Cortex of kidney (tissue), 1 donor: ENCODE results near the gene STRIP1.

ENCODE experiments used
- DNase-seq: peaks from one replicate; lab custom pipeline; 2025; lab: John Stamatoyannopoulos, UW

The STRIP1 gene, protein sequence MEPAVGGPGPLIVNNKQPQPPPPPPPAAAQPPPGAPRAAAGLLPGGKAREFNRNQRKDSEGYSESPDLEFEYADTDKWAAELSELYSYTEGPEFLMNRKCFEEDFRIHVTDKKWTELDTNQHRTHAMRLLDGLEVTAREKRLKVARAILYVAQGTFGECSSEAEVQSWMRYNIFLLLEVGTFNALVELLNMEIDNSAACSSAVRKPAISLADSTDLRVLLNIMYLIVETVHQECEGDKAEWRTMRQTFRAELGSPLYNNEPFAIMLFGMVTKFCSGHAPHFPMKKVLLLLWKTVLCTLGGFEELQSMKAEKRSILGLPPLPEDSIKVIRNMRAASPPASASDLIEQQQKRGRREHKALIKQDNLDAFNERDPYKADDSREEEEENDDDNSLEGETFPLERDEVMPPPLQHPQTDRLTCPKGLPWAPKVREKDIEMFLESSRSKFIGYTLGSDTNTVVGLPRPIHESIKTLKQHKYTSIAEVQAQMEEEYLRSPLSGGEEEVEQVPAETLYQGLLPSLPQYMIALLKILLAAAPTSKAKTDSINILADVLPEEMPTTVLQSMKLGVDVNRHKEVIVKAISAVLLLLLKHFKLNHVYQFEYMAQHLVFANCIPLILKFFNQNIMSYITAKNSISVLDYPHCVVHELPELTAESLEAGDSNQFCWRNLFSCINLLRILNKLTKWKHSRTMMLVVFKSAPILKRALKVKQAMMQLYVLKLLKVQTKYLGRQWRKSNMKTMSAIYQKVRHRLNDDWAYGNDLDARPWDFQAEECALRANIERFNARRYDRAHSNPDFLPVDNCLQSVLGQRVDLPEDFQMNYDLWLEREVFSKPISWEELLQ

DNA sequence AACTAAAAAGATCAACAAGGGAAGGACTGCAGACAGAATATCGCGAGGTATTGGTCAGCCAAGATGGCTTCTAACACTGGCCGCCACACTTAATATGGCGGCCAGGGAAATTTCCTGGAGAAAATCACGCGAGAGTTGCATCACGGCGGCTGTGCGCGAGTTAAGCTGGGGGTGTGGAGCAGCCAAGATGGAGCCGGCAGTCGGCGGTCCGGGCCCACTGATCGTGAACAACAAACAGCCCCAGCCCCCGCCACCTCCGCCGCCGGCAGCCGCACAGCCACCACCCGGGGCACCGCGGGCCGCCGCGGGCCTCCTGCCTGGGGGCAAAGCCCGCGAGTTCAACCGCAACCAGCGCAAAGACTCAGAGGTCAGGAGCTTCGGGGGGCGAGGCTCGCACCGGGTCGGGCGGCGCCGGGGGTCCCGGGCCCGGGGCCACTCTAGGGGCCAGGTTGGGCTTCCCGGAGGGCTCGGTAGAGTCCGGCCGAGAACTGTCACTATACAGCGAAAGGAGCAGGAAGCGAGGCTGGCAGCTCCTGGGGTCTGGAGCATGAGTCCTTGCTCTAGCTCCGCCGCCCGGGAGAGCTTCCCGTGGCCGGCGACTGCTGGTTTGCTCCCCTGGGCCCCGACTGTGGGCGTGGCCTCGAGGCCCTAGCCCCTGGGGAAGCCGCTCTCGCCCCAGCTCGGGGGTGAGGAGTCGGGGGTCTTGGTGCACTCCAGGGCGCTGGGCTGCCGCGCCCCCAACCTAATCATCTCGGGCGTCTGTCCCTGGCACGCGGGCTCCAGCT is at the start of gene STRIP1:
Gene STRIP1 (plus strand): TSS at position 174 of the 785 bp plus-strand sequence. CDS start 14 bp downstream, at position 188.
- DNase-seq = no peak

DNA sequence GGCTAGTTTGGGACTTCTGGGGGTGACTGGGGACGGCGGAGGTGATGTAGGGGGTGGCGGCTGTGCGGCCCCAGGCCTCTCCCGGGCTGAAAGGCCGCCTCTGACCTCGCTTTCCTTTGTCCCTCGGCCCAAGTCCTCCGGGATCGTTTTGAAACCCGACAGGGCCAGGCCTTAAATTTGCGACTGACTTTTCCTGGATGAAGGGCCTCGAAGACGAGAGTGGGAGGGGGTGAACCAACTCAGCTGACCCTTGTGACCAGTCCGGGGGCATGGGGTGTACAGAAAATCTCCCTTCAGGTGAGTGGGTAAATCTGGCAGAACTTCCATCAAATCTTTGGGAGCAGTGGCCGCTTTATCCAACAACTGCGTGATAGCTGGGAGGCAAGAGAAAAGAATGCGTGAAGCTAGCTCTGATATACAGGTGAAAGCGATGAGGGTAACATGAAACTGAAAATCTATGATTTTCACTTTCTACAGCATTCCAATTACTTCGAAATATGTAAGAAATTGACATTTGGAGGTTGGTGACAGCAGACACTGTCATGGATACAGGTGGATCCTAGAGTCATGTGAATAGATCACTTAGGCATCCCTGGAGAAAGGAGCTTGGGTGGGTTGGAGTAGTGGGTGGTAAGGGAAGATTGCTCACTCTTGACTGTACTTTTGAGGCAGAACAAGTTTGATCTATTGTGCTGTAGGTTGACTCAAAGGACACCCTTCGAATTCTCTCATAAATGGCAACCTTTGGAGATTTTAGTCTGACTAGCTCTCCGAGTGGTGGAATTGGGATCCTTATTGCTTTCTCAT is 49.0 kb upstream of the STRIP1 start:
- no peak for DNase-seq

DNA sequence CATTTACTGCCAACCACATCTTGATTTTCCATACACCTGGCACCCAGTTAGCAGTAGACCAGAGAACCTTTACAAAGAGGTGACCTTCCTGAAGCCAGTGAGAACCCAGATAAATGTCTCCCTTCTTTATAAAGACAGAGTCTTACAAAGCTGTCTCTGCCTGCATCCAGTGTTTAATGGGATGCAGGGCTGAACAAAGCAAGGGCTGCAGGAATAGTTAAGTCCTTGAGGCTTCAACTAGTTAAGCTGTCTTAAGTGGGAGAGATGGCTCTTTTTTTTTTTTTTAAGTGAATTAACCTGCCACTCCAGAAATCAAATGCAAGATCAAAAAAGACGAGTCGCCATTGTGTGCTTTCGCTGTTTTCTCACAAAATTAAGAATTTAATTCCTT is 48.4 kb upstream of the STRIP1 start:
- no peak for DNase-seq

DNA sequence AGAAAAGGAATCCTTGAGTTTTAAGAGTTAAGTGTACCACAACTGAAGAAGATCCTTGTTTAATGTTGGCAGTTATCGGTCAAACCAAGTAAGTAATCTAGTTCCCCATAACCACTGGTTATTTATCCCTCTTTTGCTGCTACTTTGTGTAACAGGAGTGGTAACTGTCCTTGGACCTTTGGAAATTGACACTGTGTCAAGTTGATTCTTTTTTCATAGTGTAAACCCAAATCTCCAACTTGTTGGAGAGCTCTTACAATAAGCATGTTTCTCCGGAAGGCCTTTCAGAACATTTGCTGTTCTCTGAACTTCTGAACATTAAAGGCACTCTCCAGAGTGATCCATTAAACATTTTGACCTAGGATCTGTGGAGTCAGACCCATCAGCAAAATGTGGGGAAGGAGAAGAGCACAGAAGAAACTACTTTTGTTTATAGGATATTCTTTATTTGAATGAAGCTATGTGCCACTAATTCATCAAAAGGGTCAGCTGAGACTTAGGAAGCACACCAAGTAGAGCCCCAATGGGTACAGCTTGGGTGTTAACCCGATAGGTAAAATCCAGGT is 46.0 kb upstream of the STRIP1 start:
- DNase-seq = no peak

DNA sequence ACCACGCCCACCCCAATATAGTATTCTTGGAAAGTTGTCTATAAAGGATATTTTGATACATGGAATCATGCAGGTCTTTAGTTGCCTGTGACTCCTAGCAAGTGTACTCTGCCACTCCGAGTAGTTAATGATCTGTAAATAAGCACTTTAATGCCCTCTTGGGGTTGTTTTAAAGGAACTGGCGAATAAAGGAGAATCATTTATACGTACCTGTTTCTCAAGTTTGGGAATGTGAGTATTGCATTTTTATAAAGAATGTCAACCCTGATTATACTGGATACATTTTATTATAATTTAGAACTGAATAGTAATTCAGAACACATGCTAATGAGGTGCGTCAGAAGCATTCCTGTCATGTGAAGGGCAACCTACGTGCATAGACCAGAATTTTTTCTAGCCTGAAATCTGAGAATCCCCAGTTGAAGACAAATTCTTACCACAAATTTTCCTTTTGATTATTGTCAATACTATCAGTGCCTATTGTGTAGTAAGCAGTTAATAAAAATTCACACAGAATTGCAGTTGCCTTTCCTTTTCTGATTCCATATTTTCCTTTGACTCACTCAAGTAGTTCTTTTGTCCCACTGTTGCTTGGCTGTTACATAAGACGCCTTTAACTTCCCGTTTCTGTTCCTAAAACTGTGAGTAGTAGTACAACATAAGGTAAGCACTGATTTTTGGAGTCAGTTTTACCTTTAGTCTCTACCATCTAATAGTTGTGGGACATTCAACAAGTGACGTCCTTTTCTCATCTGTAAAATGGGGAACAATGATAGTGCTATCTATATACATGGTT is 44.7 kb upstream of the STRIP1 start:
- DNase-seq = no peak

DNA sequence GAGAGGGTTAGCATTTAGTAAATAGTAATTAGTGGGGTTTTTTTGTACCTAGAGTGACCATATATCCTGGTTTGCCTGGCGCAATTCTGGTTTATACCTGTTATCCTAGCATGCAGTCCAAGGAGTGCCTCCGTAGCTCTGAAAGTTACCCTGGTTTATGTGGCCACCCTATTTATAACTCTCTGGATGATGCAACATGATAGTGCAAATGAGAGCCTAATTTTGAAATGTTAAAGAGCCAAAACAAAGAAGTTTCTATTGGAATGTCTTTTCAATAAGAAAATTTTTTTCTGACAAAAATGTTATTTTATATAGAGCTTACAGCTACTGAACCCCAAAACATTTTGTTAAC is 44.1 kb upstream of the STRIP1 start:
- DNase-seq = no peak

DNA sequence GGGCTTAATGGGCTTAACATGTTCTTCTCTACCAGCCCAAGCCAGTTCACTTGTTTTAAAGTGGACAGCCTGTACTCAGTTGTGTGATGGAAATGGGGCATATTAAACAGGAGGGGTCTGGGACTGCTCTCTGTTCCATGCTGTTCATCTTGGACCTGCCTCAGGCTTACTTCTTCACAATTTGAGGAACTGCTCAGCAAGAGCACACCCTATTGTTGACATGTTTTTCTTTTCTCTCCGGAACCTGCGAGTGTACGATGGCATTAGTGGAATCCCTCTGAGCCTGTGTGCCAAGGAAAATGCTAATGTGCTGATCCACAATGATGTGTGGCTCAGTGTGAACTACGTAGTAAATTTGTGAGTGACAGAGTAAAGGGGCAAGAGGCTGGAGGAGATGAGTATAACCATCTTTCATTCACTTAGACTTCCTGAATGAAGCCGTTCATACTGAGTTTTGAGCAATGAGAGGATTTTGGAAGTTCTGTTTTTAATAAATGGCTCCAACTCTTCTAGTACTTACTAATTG is 43.0 kb upstream of the STRIP1 start:
- no peak for DNase-seq

DNA sequence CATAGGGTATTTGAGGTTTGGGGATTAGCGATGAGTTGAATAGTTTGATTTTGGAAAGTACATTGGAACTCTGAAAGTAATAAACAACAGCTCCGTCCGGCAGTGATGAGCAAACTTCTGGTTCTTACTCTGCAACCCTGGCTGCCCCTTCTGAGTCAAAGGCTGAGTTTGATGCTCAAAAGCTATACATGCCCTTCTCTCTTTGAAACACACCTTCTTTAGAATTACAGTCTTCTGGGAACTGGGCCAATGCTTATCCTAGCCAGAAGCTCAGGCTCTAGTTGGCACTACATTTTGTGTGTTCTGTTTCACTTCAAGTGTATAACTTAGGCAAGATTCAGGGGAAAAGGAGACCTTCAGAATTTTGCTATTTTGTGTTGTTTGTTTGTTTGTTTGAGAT is 40.5 kb upstream of the STRIP1 start:
- no peak for DNase-seq

DNA sequence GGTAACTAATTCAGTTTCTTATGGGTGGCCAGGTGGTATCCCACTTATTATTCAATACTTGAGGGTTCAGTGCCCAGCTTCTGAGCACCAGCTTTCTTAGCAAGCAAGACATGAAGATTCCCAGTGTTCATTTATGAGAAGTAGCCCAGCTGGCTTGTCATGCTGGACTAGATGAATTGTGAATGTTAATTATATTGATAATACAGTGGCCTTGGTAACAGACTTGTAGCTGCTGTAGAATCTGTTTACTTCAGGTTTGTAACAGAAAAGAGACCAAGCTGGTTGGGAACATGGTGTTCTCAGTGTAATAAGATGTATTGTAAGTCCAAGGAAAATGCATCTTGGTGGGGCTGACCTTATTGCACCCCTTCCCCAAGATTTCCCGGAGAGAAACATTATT is 39.8 kb upstream of the STRIP1 start:
- DNase-seq = no peak

DNA sequence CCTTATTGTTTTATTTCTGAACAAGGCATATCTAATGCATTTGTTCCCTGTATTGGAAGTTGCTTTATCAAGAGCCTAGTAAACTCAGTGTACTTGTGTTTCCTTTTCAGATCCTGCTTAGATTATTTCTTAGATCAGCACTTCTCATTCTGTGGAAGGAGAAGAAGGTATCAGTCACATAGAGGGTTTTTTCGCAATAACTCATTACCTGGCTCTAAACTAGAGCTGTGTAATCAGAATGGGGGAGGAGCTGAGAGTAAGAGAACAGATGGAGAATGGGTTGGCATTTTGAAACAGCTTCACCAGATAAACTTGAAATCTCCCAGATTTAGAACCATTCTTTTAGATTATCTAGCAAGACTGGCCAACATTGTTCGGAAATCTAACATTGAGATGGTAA is 38.9 kb upstream of the STRIP1 start:
- no peak for DNase-seq

DNA sequence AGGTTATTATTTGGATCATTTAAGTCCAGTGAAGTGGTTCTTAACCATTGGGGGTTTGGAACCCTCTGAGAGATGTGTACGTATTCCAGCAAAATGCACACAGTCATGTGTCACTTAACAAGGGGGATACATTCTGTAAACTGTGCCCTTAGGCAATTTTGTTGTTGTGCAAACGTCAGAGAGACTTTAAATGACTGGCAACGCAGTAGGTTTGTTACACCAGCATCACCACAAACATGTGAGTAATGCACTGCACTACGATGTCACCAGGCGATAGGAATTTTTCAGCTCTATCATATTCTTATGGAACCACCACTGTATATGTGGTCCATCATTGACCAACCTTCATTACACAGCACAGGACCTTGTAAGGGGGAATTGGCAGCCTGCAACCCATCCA is 37.9 kb upstream of the STRIP1 start:
- no peak for DNase-seq

DNA sequence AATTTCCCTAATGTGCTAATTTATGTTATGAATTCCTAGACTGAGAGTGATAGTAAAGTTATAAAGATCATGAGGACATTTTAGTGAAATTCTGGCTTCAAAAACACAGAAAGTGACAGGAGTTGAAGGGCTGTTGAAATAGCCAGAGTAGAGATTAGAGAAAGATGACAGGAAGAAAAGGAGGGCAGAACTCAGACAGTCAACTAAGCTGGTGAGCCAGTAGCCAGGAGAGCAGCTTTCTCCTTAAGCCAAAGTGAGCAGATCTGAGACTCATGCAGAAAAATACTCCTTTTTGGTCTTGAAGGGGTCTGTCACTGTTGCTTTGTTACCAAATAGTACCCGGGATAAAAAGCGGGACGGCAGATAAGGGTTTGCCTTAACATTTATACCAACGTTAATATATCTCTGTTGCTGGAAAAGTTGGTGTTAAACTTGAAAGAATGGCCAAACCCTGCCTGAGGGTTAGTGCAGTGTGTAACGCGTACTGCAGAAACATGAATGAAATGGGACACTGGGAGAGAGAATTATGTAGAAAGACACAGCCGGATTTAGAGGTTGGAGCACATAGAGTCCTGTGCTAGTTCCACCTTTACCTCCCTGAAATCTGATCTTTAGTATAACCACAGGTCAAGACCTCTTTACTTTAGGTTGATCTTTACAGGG is 37.1 kb upstream of the STRIP1 start:
- no peak for DNase-seq

DNA sequence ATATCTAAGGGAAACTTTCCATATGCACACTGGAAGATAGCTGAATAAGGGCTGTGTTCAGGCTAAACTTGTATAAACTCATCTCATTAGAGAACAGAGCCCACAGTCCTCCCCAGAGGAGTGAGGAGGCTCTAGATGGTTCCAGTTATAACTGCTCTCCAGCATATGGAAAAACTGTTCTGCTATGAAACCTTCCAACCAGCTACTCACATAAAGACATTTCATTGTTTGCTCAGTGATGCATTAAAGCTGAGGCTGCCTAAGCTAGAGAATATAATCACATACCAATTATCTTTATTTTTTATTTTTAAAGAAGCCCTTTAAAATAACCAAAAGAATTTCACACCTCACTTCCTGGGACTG is 36.6 kb upstream of the STRIP1 start:
- DNase-seq = no peak

DNA sequence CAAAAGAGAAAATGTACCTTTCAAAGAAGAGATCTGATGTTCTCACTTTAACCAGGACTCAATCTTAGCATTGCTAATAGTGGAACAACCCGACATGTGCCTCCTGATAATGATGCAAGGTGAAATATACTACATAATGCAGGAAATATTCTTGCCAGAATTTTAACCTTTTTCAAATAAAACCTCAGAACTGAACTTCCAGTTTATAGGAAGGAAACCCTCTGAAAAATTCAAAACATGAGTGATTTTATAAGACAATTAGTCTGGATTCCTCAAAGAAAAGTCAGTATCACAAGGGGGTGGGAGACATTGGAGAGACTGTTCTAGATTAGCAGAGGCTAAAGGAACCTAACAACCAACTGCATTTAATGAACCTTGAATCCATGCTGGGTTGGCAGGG is 31.7 kb upstream of the STRIP1 start:
- DNase-seq = no peak

DNA sequence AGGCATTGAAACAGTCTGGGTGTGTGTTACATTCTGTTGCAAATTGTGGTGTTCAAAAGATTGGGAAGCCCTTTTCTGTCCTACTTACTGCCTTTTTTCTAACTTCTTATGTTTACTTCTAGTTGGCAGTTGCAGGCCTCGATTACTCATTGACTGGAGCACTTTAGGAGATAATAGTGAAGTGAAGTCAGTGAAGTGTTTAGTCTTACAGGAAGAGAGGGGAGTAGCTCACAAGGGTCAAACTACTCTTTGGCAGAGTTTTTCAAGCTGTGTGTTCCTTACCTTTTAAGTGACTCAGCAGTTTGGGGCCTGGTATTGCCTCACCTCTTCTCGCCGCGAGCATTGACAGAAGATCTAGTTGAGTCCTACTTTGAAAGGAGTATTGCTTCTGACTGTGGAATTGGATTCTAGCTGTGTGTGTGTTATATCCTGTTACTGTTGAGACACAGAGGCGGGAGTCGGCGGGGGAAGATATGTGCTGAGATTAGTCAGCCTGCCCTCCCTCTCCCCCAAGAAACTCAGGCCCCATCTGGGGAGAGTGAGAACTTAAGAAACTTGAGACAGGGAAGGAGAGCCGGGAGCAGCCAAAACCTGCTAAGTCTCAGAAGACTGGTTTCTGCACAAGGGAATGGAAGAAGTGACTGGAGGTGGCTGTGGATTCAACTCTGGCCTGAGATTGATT is 30.5 kb upstream of the STRIP1 start:
- DNase-seq = no peak

DNA sequence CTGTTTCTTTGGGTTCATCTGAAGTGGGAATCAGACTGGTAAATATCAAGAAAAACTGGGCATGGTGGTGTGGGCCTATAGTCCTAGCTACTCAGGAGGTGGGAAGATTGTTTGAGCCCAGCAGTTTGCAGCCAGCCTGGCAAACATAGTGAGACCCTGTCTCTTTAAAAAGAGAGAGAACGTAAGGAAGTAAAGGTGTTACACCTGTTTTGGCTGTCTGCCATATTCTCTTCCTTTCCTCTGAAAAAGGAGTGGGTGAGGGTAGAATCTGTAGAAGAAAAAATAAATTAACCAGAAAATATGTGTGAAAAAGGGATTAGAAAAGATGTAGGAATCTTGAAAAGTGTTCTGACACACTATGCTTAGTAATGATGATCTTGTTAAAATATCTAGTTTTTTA is 29.8 kb upstream of the STRIP1 start:
- DNase-seq = no peak

DNA sequence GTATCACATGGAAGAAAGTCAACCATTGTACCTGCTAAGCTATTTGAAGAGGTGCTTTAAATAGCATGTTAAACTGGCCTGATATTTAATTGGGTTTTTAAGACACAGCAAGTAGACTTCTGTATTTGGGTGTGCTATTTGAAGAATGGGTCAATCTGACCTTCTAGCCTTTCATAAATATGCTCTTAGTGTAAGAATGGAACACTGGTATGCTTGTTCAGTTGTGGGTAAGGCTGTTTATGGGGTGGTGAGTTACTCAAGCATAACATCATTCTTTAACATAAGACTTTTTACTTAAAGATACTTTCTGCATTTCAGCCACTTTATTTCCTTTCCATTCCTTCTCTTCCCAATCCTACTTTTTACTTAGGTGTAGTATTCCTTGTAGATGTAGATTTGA is 28.5 kb upstream of the STRIP1 start:
- no peak for DNase-seq

DNA sequence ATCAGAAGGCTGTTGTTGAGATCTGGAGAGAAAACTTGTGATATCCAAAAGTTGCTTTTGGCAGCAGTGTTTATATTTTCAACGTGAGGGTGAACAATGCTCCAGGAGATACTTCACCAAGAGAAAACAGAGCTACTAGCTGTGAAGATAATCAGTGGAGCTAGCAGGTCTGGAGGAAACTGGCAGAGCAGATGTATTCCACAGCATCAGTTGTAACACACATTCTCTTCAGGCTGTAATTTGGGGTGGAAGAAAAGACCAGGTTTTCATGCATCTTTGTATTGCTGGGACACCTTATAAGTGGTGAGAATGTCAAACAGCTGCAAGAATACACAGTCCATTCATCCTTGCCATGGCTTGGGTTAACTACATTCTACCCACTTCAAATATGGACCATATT is 27.9 kb upstream of the STRIP1 start:
- no peak for DNase-seq
